ENCODE results near the gene OOSP4A.

OOSP4A gene

GRCh38 chr11:59963733-59964132 lies at the start of gene OOSP4A:
TSS of gene OOSP4A (plus strand) at chr11:59964033. CDS start at chr11:59964033, 0 bp downstream.
- no peak for DNase-seq

DNA sequence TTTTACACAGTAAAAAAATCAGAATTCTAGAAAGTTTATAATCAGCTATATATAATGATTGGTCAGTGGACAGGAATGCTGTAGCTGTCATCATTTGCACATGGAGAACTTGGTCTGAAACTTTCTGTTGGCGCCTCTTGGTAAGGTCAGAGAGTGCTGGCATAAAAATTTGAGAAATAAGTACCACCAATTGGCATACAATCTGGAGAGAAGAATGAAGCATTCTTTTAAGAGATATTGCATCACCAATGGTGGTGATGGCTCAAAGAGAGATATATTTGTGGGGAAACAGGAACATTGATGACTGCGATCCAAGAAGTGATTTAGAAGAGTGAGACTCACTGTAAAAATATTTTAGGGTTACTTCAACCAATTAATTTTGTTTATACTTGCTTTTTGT lies 45.4 kb upstream of the OOSP4A start:
- no peak for DNase-seq

- no peak for DNase-seq
Observed at GRCh38 chr11:59918987-59919589, 44.7 kb upstream of the OOSP4A start.

DNA sequence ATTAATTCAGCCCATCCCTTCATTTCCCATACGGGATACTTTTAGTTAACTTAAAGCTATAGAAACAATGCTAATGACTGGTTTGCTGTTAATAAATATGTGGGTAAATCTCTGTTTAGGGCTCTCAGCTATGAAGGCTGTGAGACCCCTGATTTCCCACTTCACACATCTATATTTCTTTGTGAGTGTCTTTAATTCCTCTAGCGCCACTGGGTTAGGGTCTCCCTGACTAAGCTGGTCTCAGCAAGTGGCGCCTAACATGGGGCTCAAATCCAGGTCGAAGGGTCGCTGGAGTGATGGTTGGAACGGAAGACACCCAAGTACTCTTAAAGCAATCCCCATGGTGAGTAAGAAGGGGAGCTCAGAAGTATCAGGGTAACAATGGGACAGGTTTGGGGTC lies 40.0 kb upstream of the OOSP4A start:
- no peak for DNase-seq

GRCh38 chr11:59931688-59932087 lies 32.1 kb upstream of the OOSP4A start:
- DNase-seq = no peak

GRCh38 chr11:59938132-59938531 lies 25.7 kb upstream of the OOSP4A start, which contains the start of gene OOSP1:
TSS of gene OOSP1 (plus strand) at chr11:59938432. CDS start at chr11:59938455, 23 bp downstream.
- no peak for DNase-seq

DNA sequence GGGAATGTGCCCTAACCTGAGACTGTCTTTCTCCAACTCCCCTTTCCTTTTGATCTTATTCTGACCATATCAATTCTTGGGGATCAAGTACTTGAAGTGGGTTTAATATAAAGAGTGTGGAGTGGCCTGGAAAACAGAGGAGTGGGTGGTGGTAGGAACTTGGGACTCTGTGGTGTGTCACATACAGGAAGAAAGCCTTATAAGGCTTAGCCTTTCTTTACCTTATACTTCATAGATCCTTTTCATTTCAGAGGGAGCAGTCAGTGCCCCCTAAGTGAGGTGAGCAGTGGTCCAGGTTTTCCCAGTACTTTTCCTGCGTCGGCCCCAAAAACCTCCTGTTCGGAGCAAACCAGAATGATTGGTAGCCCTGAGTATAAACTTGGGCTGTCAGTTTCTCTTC lies 25.1 kb upstream of the OOSP4A start:
- no peak for DNase-seq

DNA sequence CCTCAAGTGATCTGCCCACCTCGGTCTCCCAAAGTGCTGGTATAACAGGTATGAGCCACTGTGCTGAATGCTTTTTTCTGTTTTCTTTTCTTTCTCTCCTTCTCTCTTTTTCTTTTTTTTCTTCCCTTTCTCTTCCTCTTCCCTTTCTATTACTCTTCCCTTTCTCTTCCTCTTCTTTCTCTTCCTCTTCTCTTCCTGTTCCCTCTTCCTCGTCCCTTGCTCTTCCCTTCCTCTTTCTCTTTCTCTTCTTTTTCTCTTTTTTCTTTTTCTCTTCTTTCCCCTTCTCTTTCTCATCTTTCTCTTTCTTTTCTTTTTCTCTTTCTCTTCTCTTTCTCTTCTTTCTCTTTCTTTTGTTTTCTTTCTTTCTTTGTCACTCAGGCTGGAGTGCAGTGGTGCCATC lies 24.4 kb upstream of the OOSP4A start:
- no peak for DNase-seq

GRCh38 chr11:59941091-59941490 lies 22.7 kb upstream of the OOSP4A start:
- DNase-seq = no peak

DNA sequence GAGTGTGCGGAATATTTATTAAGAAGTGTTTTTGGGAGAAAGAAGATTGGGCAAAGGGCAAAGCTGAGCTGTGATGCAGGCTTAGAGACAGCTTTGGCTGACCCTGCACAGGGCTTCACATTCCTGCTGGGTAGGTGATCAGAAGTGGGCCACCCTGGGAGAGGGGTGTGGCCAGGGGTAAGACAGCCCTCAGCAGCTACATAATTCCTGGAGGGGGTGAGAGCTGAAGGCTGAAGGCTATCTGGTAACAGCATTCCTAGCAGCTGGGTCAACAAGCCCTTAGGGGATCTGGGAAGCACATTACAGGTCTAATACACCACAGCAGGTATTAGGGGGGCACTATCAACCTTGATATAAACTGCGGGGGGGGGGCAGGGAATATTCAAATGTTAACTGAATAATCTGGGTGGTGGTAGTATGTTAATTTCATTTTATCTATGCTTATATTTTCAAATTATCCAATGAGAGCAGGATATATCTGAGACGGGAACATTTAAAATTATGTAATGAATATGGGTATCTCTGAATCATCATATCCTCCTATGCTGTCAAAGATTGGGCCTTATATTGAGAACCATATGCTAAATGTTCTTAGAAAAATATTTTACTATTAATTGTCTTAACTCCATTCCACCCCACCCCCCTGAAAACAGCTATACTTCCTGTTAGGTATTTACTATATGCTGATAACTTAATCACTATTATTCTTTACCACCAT lies 19.7 kb upstream of the OOSP4A start:
- no peak for DNase-seq

GRCh38 chr11:59944720-59945119 lies 19.1 kb upstream of the OOSP4A start:
- no peak for DNase-seq

DNA sequence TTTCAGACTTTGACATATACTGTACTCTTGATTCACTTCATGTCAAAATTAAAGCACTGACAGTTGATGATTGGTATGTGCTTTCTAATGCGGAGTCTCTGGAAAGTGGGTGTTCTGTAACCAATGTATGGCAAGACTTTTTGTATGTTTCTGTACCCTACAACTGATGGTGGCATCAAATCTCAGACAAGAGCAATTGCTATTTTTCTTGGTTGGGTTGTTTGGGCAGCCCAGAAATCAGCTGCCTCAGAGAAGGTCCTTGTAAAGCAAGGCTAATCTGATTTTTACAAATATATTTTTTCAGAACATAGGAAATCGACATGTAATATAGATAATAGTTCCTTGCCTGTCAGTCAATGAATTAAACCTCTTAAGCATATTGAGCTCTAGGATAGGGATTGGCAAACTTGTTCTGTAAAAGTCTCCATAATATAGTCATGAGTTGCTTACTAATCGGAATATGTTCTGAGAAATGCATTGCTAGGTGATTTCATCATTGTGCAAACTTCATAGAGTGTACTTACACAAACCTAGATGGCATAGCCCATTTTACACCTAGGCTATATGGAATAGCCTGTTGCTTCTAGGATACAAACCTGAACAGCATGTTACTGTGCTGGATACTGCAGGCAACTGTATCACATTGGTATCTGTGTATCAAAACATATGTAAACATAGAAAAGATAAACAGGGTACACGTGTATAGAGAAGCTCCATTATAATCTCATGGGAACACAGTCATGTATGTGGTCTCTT lies 10.2 kb upstream of the OOSP4A start:
- DNase-seq = no peak

- no peak for DNase-seq
Observed at GRCh38 chr11:59954219-59954847, 9.5 kb upstream of the OOSP4A start.

DNA sequence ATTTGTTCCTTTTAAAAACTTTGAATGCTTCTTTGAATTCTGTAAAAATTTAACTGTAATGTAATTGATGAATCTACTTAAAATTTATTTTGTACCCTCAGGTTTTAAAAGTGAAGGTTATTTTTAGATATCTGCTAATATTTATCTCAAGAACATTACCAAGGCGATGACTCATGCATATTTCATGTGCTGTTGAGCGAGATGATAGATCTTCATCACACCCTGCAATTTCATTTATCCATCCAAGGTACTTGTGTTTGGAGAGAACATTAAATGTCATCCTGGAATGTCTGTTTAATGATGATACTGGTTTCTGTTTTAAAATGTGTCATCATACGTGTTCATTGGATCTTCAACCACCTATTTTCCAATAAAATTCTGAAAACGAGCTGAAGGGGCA lies 6.7 kb upstream of the OOSP4A start:
- DNase-seq = no peak

GRCh38 chr11:59960502-59961381 lies 3.1 kb upstream of the OOSP4A start:
- DNase-seq = no peak

DNA sequence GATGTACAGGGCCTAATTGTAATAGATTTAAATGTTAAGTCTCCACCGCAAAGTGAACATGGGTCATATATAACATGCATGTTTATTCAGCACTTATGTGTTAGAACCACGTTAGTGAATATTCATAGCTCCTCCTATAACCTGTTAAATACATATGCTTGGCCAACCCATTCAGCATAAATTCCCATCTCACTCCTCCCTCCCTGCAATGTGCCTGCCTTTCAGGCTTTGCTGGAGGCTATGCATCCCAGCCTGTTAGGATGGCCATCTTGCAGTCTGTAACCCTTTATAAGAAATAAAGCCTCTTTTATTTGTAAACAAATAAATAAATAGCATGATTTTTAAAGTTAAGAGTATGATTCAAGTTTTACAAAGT lies 1.7 kb upstream of the OOSP4A start:
- DNase-seq = no peak

- DNase-seq = no peak
Observed at GRCh38 chr11:59965424-59965823, 1.6 kb downstream of the OOSP4A start.

DNA sequence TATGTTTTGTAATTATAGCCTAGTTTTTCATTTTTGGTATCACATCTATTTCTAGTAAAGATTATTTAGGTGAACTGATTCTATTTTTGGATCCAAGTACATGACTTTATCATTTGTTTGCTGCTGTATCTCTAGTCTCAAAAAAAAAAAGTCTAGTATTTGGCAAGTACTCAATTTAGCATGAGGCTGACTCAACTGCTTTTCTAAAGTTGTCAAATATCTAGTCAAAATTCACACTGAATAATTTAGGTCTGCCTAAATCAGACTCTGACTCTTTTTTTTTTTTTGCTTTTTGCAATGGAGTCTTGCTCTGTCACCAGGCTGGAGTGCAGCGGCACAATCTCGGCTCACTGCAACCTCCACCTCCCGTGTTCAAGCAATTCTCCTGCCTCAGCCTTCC lies 2.4 kb downstream of the OOSP4A start:
- DNase-seq = no peak

- no peak for DNase-seq
Observed at GRCh38 chr11:59967677-59968394, 4.0 kb downstream of the OOSP4A start.

DNA sequence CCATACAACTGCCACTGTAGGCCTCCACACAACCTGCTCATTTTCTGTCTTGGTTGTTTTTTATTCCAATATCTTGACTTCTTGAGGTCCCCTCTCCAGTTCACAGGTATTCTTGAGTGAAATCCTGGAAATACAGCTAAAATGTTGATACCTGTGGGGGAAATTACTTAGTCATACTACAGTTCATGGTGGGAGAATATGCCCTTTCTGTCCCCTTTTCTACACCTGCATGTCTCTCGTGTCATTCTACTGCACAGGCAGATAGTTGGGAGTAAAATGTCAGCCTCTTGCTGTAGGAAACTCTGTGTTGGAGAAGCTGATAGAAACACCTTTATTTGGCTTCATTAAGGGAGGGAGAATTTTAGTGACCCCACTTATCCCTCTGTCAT lies 4.6 kb downstream of the OOSP4A start:
- DNase-seq = no peak

GRCh38 chr11:59973097-59973496 lies 9.3 kb downstream of the OOSP4A start:
- DNase-seq = no peak
